ENCODE data around the gene LINGO3. TPM values are rescaled to one million over a fixed set of nuclear protein-coding genes. Genes with fewer than 3 reads are reported as not detected.

Gene LINGO3
- total RNA-seq, 1 experiment from 2014 or later = 1.3 TPM

DNA sequence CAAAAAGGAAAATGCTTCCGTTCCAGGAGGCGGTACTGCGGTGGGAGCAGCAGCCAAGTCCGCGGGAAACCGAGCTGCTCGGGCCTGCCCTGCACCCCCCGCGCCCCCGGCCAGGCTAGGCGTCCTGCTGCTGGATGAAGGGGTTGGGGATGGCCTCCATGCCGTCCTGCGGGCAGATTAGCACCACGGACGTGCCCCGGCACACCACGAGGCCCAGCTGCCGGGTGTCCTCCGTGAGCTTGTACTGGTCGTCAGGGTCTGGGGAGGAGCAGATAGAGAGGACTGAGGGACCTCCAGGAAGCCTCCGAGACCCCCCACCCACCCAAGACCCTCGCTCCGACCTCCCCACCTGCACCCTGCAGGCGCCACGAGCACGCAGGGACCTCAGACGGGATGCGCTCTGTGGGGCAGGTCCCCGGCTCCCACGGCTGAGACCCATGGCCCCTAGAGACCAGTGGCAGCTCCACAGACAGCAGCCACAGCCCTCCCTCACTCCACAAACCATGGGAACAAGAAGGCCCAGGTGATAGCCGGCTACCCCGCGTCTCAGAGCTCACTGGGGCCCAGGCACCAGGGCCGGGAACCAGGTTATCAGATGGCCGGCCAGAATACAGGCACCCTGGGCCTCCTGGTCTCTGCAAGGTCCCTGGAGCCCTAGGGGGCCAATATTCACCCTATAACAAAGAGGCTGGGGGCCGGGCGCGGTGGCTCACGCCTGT lies 13.8 kb upstream of the LINGO3 start:
- ChIA-PET POLR2A (no interaction called here), CTCF (interaction anchor here (0.6 kb wide), 1 partner anchor 315 kb away, joined by 3 read pairs; no protein-coding TSS in a partner anchor)
- H3K36me3 Mint-ChIP-seq (ENCODE audit: insufficient read depth, unreplicated experiment) = peaks cover 15% of the 10 kb centered on the region
- no peaks in the 10 kb centered on the region for H3K4me1 Mint-ChIP-seq (ENCODE audit: low read depth, unreplicated experiment)
- no peaks in the 10 kb centered on the region for H3K27me3 ChIP-seq (replicated peaks; ENCODE audit: control insufficient read depth, insufficient read depth, low read length)
- DNase-seq = no peak
- no peak overlapping the region for H3K4me3 Mint-ChIP-seq (ENCODE audit: unreplicated experiment)
- no peaks in the 10 kb centered on the region for H3K4me1 ChIP-seq
- TF ChIP-seq CTCF (IDR thresholded peaks at IDR 0.05; ENCODE audit: insufficient read depth in 1 of 2, low read depth in 1 of 2, low read length in 1 of 2, severe bottlenecking in 1 of 2, unreplicated experiment in 1 of 2) = no peak
- no TSS peak for BruUV-seq (replicated peaks)
- H3K9me3 ChIP-seq = no peaks in the 10 kb centered on the region
- 0 out of 2 replicates have a peak, but pooled peaks cover 1% of the 10 kb centered on the region for H3K36me3 ChIP-seq (ENCODE audit: control insufficient read depth, insufficient read depth, low read length)
- H3K9me3 Mint-ChIP-seq (ENCODE audit: unreplicated experiment) = no peaks in the 10 kb centered on the region
- H3K27ac Mint-ChIP-seq (ENCODE audit: unreplicated experiment) = no peak overlapping the region
- intact Hi-C loops (cut with micrococcal nuclease; ENCODE audit: unreplicated experiment) = no loop called here
- no peaks in the 10 kb centered on the region for H3K27me3 Mint-ChIP-seq (ENCODE audit: insufficient read depth, unreplicated experiment)
- H3K4me3 ChIP-seq (ENCODE audit: low read depth, low read length) = no peak overlapping the region

- H3K9me3 ChIP-seq = no peaks in the 10 kb centered on the region
- H3K27me3 ChIP-seq (replicated peaks; ENCODE audit: control insufficient read depth, insufficient read depth, low read length) = no peaks in the 10 kb centered on the region
- no peak overlapping the region for H3K4me3 ChIP-seq (ENCODE audit: low read depth, low read length)
- H3K27ac Mint-ChIP-seq (ENCODE audit: unreplicated experiment) = no peak overlapping the region
- BruUV-seq (replicated peaks) = no TSS peak
- H3K36me3 ChIP-seq (ENCODE audit: control insufficient read depth, insufficient read depth, low read length) = 0 out of 2 replicates have a peak, but pooled peaks cover 1% of the 10 kb centered on the region
- CTCF ChIA-PET = no interaction called here
- intact Hi-C loops (cut with micrococcal nuclease; ENCODE audit: unreplicated experiment) = no loop called here
- H3K4me1 Mint-ChIP-seq (ENCODE audit: low read depth, unreplicated experiment) = no peaks in the 10 kb centered on the region
- H3K4me1 ChIP-seq = no peaks in the 10 kb centered on the region
- DNase-seq = no peak
- H3K36me3 Mint-ChIP-seq (ENCODE audit: insufficient read depth, unreplicated experiment) = peaks cover 13% of the 10 kb centered on the region
- no peaks in the 10 kb centered on the region for H3K9me3 Mint-ChIP-seq (ENCODE audit: unreplicated experiment)
- TF ChIP-seq CTCF (IDR thresholded peaks at IDR 0.05; ENCODE audit: insufficient read depth in 1 of 2, low read depth in 1 of 2, low read length in 1 of 2, severe bottlenecking in 1 of 2, unreplicated experiment in 1 of 2) = no peak
- no peak overlapping the region for H3K4me3 Mint-ChIP-seq (ENCODE audit: unreplicated experiment)
- H3K27me3 Mint-ChIP-seq (ENCODE audit: insufficient read depth, unreplicated experiment) = no peaks in the 10 kb centered on the region
- POLR2A ChIA-PET = no interaction called here
Observed at GRCh38 chr19:2320939-2321338, 13.0 kb upstream of the LINGO3 start.

DNA sequence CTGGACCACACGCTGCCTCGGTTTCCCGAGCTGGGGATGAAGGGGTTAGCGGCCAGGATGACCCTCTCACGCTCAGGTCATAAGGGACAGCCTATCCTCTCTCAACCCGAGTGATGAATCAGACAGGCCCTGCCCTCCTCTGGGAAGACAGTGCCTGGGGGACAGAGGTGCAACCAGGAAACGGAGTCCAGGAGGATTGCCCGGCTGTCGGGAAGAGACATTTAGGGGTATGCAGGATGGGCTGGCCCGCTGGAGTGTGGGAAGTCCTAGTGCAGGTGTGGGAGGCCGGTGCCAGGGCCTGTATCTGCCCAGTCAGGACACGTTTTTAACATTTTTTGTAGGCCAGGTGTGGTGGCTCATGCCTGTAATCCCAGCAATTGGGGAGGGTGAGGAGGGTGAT lies 12.1 kb upstream of the LINGO3 start:
- intact Hi-C loops (cut with micrococcal nuclease; ENCODE audit: unreplicated experiment) = no loop called here
- Mint-ChIP-seq H3K4me1 (ENCODE audit: low read depth, unreplicated experiment) (no peaks in the 10 kb centered on the region), H3K27ac (ENCODE audit: unreplicated experiment) (no peak overlapping the region), H3K36me3 (ENCODE audit: insufficient read depth, unreplicated experiment) (peaks cover 9% of the 10 kb centered on the region), H3K4me3 (ENCODE audit: unreplicated experiment) (no peak overlapping the region), H3K9me3 (ENCODE audit: unreplicated experiment) (peaks cover 3% of the 10 kb centered on the region), H3K27me3 (ENCODE audit: insufficient read depth, unreplicated experiment) (no peaks in the 10 kb centered on the region)
- Histone ChIP-seq H3K9me3 (no peaks in the 10 kb centered on the region), H3K27me3 (replicated peaks; ENCODE audit: control insufficient read depth, insufficient read depth, low read length) (no peaks in the 10 kb centered on the region), H3K4me3 (ENCODE audit: low read depth, low read length) (no peak overlapping the region), H3K4me1 (no peaks in the 10 kb centered on the region), H3K36me3 (ENCODE audit: control insufficient read depth, insufficient read depth, low read length) (no peaks in the 10 kb centered on the region)
- ChIA-PET CTCF (no interaction called here), POLR2A (no interaction called here)
- DNase-seq = no peak
- BruUV-seq (replicated peaks) = no TSS peak
- no peak for TF ChIP-seq CTCF (IDR thresholded peaks at IDR 0.05; ENCODE audit: insufficient read depth in 1 of 2, low read depth in 1 of 2, low read length in 1 of 2, severe bottlenecking in 1 of 2, unreplicated experiment in 1 of 2)
